Activated B cell treated with CpG ODN at 0.5 μM for 24 hours (primary cell): ENCODE measurements around the gene PAK5. TPM values are rescaled to one million over a fixed set of nuclear protein-coding genes. Genes with fewer than 3 reads are reported as not detected.

Source experiments
- ATAC-seq: fragments of 200-7000 bp; cut with Tn5 transposase; one replicate; pipeline ENCODE4 v1.10.0; 2021; ENCODE audit warnings: low read depth, mild to moderate bottlenecking, moderate library complexity
- CTCF ChIA-PET: fragments of 350-600 bp; sonication (Branson Sonifier 250); formaldehyde crosslinking; loops from one replicate; lab custom pipeline; 2021; ENCODE audit warnings: antibody characterized with exemption; lab: Charles Lee
- POLR2A ChIA-PET: fragments of 350-600 bp; sonication (Branson Sonifier 250); formaldehyde crosslinking; loops from one replicate; lab custom pipeline; 2021; ENCODE audit warnings: antibody characterized with exemption; lab: Charles Lee
- DNase-seq: peaks from one replicate; pipeline ENCODE4 v3.0.0; 2022
- H3K27ac Mint-ChIP-seq: one replicate; pipeline ENCODE4 v1.8.0; 2020; ENCODE audit warnings: mixed read lengths
- H3K27me3 Mint-ChIP-seq: one replicate; pipeline ENCODE4 v1.8.0; 2021; ENCODE audit warnings: mixed read lengths
- H3K36me3 Mint-ChIP-seq: one replicate; pipeline ENCODE4 v1.8.0; 2021; ENCODE audit warnings: low read depth, mixed read lengths
- H3K4me1 Mint-ChIP-seq: one replicate; pipeline ENCODE4 v1.8.0; 2021; ENCODE audit warnings: mixed read lengths
- H3K4me3 Mint-ChIP-seq: one replicate; pipeline ENCODE4 v1.8.0; 2020; ENCODE audit warnings: mild to moderate bottlenecking, mixed read lengths
- H3K9me3 Mint-ChIP-seq: one replicate; pipeline ENCODE4 v1.8.0; 2020; ENCODE audit warnings: mixed read lengths
- intact Hi-C: fragments of 100-400 bp; cut with micrococcal nuclease; formaldehyde crosslinking; loops from one replicate; pipeline ENCODE4 v1.15.1; 2024
- total RNA-seq: library from RNA; stranded (reverse); gene quantifications from 2 replicates; pipeline ENCODE4 v1.2.3, GENCODE V29; 2022
- TF ChIP-seq, protein P1 (sequence below): fragments of 200-600 bp; IDR thresholded peaks from one replicate; pipeline ENCODE4 v1.8.0; 2022; ENCODE audit warnings: antibody characterized with exemption, mild to moderate bottlenecking

PAK5 gene
- total RNA-seq, 1 donor from 2014 or later: not detected

DNA sequence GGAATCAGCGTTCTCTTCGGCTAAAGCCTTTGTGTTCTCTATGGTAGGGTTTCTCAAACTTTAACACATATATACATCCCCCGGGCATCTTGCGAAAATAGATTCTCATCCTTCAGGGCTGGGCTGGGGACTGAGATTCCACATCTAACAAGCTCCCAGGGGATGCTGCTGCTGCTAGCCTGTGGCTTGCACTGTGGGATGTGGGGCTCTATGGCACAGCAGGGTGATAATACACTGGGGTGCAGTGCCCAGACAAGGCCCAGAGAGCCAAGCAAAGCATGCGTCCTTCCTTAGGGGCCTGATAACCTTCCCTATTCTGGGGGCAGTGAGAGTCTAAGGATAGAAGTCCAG is 222.4 kb downstream of the PAK5 start:
- Mint-ChIP-seq H3K4me3 (no peak overlapping the region), H3K27me3 (peaks cover 15% of the 10 kb centered on the region), H3K27ac (no peak overlapping the region), H3K36me3 (no peaks in the 10 kb centered on the region), H3K9me3 (peaks cover 9% of the 10 kb centered on the region), H3K4me1 (peaks cover 9% of the 10 kb centered on the region)
- POLR2A ChIA-PET: no interaction called here
- ATAC-seq (no peak), DNase-seq (no peak)
- TF ChIP-seq, protein P1, sequence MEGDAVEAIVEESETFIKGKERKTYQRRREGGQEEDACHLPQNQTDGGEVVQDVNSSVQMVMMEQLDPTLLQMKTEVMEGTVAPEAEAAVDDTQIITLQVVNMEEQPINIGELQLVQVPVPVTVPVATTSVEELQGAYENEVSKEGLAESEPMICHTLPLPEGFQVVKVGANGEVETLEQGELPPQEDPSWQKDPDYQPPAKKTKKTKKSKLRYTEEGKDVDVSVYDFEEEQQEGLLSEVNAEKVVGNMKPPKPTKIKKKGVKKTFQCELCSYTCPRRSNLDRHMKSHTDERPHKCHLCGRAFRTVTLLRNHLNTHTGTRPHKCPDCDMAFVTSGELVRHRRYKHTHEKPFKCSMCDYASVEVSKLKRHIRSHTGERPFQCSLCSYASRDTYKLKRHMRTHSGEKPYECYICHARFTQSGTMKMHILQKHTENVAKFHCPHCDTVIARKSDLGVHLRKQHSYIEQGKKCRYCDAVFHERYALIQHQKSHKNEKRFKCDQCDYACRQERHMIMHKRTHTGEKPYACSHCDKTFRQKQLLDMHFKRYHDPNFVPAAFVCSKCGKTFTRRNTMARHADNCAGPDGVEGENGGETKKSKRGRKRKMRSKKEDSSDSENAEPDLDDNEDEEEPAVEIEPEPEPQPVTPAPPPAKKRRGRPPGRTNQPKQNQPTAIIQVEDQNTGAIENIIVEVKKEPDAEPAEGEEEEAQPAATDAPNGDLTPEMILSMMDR: no peak
- CTCF ChIA-PET: interaction anchor here (0.6 to 2.2 kb wide), 6 partner anchors 11 to 810 kb away, joined by 3 to 11 read pairs (median 4); no protein-coding TSS in a partner anchor
- intact Hi-C loops: loop anchor here (2.0 kb wide), 1 partner anchor 296 kb away; no protein-coding TSS in a partner anchor

DNA sequence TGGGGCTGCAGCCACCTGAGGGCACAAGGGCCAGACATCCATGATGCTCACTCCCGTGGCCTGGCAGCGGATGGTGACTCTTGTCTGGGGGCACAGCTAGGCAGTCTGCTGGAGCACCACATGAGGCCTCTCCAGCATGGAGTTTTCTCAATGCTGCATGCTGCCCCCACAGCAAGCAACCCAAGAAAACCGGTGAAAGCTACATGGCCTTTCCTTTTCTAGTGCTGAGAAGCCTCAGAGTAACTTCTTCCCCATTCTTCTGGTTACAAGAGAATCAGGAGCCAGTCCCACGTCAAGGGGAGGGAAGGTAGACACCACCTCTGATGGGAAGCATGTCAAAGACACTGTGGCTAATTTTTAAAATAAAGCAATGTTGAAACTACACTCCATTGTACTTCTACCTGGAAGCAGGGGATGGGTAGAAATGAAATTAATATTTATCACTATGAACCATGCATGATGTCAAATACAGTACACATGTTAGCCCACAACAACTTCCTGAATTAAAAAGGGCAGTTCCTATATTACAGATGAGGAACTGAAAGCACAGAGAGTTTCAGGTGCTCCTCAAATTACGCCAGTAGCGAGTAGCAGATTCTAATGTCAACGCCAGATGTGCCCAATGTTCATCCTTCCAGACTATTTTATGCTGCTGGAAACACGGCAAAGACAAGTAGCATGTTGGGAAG is 223.0 kb downstream of the PAK5 start:
- TF ChIP-seq, protein P1: no peak
- Mint-ChIP-seq H3K27me3 (peaks cover 13% of the 10 kb centered on the region), H3K27ac (no peak overlapping the region), H3K9me3 (peaks cover 9% of the 10 kb centered on the region), H3K4me3 (no peak overlapping the region), H3K36me3 (no peaks in the 10 kb centered on the region), H3K4me1 (peaks cover 9% of the 10 kb centered on the region)
- intact Hi-C loops: loop anchor here (2.0 kb wide), 1 partner anchor 297 kb away; no protein-coding TSS in a partner anchor
- CTCF ChIA-PET: no interaction called here
- ATAC-seq: no peak
- DNase-seq: no peak
- POLR2A ChIA-PET: no interaction called here

- H3K4me1 Mint-ChIP-seq: peaks cover 9% of the 10 kb centered on the region
- ChIA-PET CTCF (no interaction called here), POLR2A (no interaction called here)
- intact Hi-C loops: no loop called here
- H3K27ac Mint-ChIP-seq: no peak overlapping the region
- no peak overlapping the region for H3K4me3 Mint-ChIP-seq
- TF ChIP-seq, protein P1: no peak
- peaks cover 9% of the 10 kb centered on the region for H3K9me3 Mint-ChIP-seq
- peaks cover 10% of the 10 kb centered on the region for H3K27me3 Mint-ChIP-seq
- ATAC-seq (no peak), DNase-seq (no peak)
- H3K36me3 Mint-ChIP-seq: no peaks in the 10 kb centered on the region
These were observed 223.8 kb downstream of the PAK5 start for GRCh38 chr20:9615118-9615517.

DNA sequence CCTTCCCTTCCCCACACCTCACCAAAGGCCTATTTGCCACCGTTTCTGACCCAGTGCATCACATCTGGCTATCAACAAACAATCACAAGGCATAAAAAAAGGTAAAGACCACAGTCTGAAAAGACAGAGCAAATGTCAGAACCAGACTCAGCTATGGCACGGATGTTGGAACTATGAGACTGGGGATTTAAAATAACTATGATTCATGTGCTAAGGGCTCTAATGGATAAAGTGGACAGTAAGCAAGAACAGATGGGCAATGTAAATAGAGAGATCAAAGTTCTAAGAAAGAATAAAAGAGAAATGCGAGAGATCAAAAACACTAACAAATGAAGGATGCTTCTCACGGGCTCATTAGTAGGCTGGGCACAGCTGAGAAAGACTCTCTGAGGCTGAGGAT is 225.0 kb downstream of the PAK5 start:
- no peak overlapping the region for H3K27ac Mint-ChIP-seq
- no peak for DNase-seq
- intact Hi-C loops: no loop called here
- no peaks in the 10 kb centered on the region for H3K36me3 Mint-ChIP-seq
- TF ChIP-seq, protein P1: no peak
- peaks cover 2% of the 10 kb centered on the region for H3K27me3 Mint-ChIP-seq
- H3K9me3 Mint-ChIP-seq: peaks cover 9% of the 10 kb centered on the region
- no peak for ATAC-seq
- no peak overlapping the region for H3K4me3 Mint-ChIP-seq
- ChIA-PET POLR2A (no interaction called here), CTCF (interaction anchor here (1.2 kb wide), 1 partner anchor 205 kb away, joined by 3 read pairs; no protein-coding TSS in a partner anchor)
- peaks cover 9% of the 10 kb centered on the region for H3K4me1 Mint-ChIP-seq

- POLR2A ChIA-PET: no interaction called here
- intact Hi-C loops: no loop called here
- H3K27ac Mint-ChIP-seq: no peak overlapping the region
- H3K36me3 Mint-ChIP-seq: no peaks in the 10 kb centered on the region
- no peak overlapping the region for H3K4me3 Mint-ChIP-seq
- ATAC-seq (no peak), DNase-seq (no peak)
- peaks cover 9% of the 10 kb centered on the region for H3K9me3 Mint-ChIP-seq
- TF ChIP-seq, protein P1: no peak
- H3K4me1 Mint-ChIP-seq: peaks cover 9% of the 10 kb centered on the region
- peaks cover 2% of the 10 kb centered on the region for H3K27me3 Mint-ChIP-seq
- CTCF ChIA-PET: interaction anchor here (6.0 kb wide), 1 partner anchor 204 kb away, joined by 81 read pairs; no protein-coding TSS in a partner anchor
These were observed 227.0 kb downstream of the PAK5 start for GRCh38 chr20:9611921-9612320.
